H9 (cell line): Measurements from ENCODE around the gene DCDC1. TPM values are rescaled to one million over a fixed set of nuclear protein-coding genes. Genes with fewer than 3 reads are reported as not detected.

Experiments
- DNase-seq: peaks from one replicate; pipeline ENCODE4 v3.0.0-alpha.2; 2017
- H2AFZ ChIP-seq: one replicate; pipeline ENCODE4 v1.6.1; 2013; ENCODE audit warnings: mild to moderate bottlenecking, low read length, control low read depth, moderate library complexity
- H2AK5ac ChIP-seq: 2 replicates; pipeline ENCODE4 v1.6.1; 2013; ENCODE audit warnings: low read length, control low read depth, mixed read lengths; ENCODE audit not compliant: insufficient read length
- H2BK120ac ChIP-seq: one replicate; pipeline ENCODE4 v1.6.1; 2013; ENCODE audit warnings: low read depth, mild to moderate bottlenecking, low read length, control low read depth, inconsistent platforms; ENCODE audit not compliant: poor library complexity, severe bottlenecking
- H2BK12ac ChIP-seq: 2 replicates; pipeline ENCODE4 v1.6.1; 2013; ENCODE audit warnings: low read length, control low read depth, mixed read lengths, low read depth; ENCODE audit not compliant: insufficient read length
- H2BK15ac ChIP-seq: 2 replicates; pipeline ENCODE4 v1.6.1; 2013; ENCODE audit warnings: low read depth, low read length, control low read depth
- H2BK20ac ChIP-seq: one replicate; pipeline ENCODE4 v1.6.1; 2013; ENCODE audit warnings: low read depth, mild to moderate bottlenecking, low read length, control low read depth, inconsistent platforms; ENCODE audit not compliant: poor library complexity, severe bottlenecking
- H2BK5ac ChIP-seq: 2 replicates; pipeline ENCODE4 v1.6.1; 2013; ENCODE audit warnings: low read length, control low read depth, mixed read lengths; ENCODE audit not compliant: insufficient read length
- H3K14ac ChIP-seq: 2 replicates; pipeline ENCODE4 v1.6.1; 2013; ENCODE audit warnings: low read length, control low read depth; ENCODE audit not compliant: insufficient read depth
- H3K18ac ChIP-seq: 2 replicates; pipeline ENCODE4 v1.6.1; 2013; ENCODE audit warnings: low read depth, mild to moderate bottlenecking, mixed read lengths, low read length, control low read depth; ENCODE audit not compliant: insufficient read length
- H3K23ac ChIP-seq: 2 replicates; pipeline ENCODE4 v1.6.1; 2013; ENCODE audit warnings: low read length, control low read depth, mixed read lengths, low read depth; ENCODE audit not compliant: insufficient read length
- H3K23me2 ChIP-seq: 2 replicates; pipeline ENCODE4 v1.6.1; 2013; ENCODE audit warnings: low read depth, mild to moderate bottlenecking, mixed read lengths, low read length, control low read depth; ENCODE audit not compliant: insufficient read length, poor library complexity, severe bottlenecking
- H3K27ac ChIP-seq: 2 replicates; pipeline ENCODE4 v1.5.1; 2013; ENCODE audit warnings: low read length, control low read depth, mixed read lengths, low read depth; ENCODE audit not compliant: insufficient read length
- H3K27me3 ChIP-seq: 2 replicates; pipeline ENCODE4 v1.6.1; 2013; ENCODE audit warnings: low read length, control low read depth, inconsistent platforms; ENCODE audit not compliant: insufficient read depth
- H3K4ac ChIP-seq: 2 replicates; pipeline ENCODE4 v1.6.1; 2013; ENCODE audit warnings: low read depth, mild to moderate bottlenecking, control low read depth, inconsistent platforms, low read length, moderate library complexity
- H3K4me1 ChIP-seq: 2 replicates; pipeline ENCODE4 v1.6.1; 2013; ENCODE audit warnings: low read length, control low read depth, inconsistent platforms; ENCODE audit not compliant: insufficient read depth
- H3K4me2 ChIP-seq: 2 replicates; pipeline ENCODE4 v1.6.1; 2013; ENCODE audit warnings: low read length, control low read depth, mixed read lengths; ENCODE audit not compliant: insufficient read length, insufficient read depth
- H3K56ac ChIP-seq: 2 replicates; pipeline ENCODE4 v1.6.1; 2013; ENCODE audit warnings: low read depth, mild to moderate bottlenecking, mixed read lengths, low read length, control low read depth; ENCODE audit not compliant: insufficient read length
- H3K79me1 ChIP-seq: 2 replicates; pipeline ENCODE4 v1.6.1; 2013; ENCODE audit warnings: low read depth, mild to moderate bottlenecking, moderate library complexity, low read length, control low read depth, inconsistent platforms; ENCODE audit not compliant: insufficient read depth, poor library complexity, severe bottlenecking
- H3K79me2 ChIP-seq: 2 replicates; pipeline ENCODE4 v1.6.1; 2013; ENCODE audit warnings: low read length, control low read depth, inconsistent platforms; ENCODE audit not compliant: insufficient read depth
- H3K9ac ChIP-seq: 2 replicates; pipeline ENCODE4 v1.6.1; 2013; ENCODE audit warnings: low read length, control low read depth, mixed read lengths; ENCODE audit not compliant: insufficient read length; ENCODE audit errors: extremely low read depth
- H3K9me3 ChIP-seq: one replicate; pipeline ENCODE4 v1.6.1; 2013; ENCODE audit warnings: low read depth, low read length, inconsistent platforms; ENCODE audit not compliant: control insufficient read depth
- H3T11ph ChIP-seq: one replicate; pipeline ENCODE4 v1.6.1; 2013; ENCODE audit warnings: mild to moderate bottlenecking, low read length, control low read depth, inconsistent platforms
- H4K20me1 ChIP-seq: one replicate; pipeline ENCODE4 v1.6.1; 2013; ENCODE audit not compliant: control insufficient read depth, insufficient read length, insufficient read depth
- H4K5ac ChIP-seq: 2 replicates; pipeline ENCODE4 v1.6.1; 2013; ENCODE audit warnings: low read depth, mild to moderate bottlenecking, mixed read lengths, low read length, control low read depth; ENCODE audit not compliant: insufficient read length
- H4K8ac ChIP-seq: replicated peaks from 2 replicates; pipeline ENCODE4 v1.6.1; 2013; ENCODE audit warnings: low read length, control low read depth, mixed read lengths, low read depth; ENCODE audit not compliant: insufficient read length
- H4K91ac ChIP-seq: 2 replicates; pipeline ENCODE4 v1.6.1; 2013; ENCODE audit warnings: low read depth, mild to moderate bottlenecking, moderate library complexity, mixed read lengths, low read length, control low read depth; ENCODE audit not compliant: insufficient read length
- H3K27ac Mint-ChIP-seq, 3 experiments: 2 replicates in 2 of 3; 3 replicates in 1 of 3; pipeline ENCODE4 v1.8.0; 2020 to 2021; ENCODE audit warnings: mixed read lengths in 3 of 3, mild to moderate bottlenecking in 1 of 3, moderate library complexity in 1 of 3
- H3K27me3 Mint-ChIP-seq: 2 replicates; pipeline ENCODE4 v1.8.0; 2021; ENCODE audit warnings: low read depth, mild to moderate bottlenecking, moderate library complexity, mixed read lengths
- H3K36me3 Mint-ChIP-seq, 3 experiments: 2 replicates in 2 of 3; 3 replicates in 1 of 3; pipeline ENCODE4 v1.8.0; 2020 to 2021; ENCODE audit warnings: low read depth in 3 of 3, mixed read lengths in 3 of 3; ENCODE audit not compliant: insufficient read depth in 1 of 3
- H3K4me1 Mint-ChIP-seq, 2 experiments: 2 replicates each; pipeline ENCODE4 v1.8.0; 2020; ENCODE audit warnings: mixed read lengths in 2 of 2
- H3K4me3 Mint-ChIP-seq, 2 experiments: 2 replicates in 1 of 2; 3 replicates in 1 of 2; pipeline ENCODE4 v1.8.0; 2020 to 2021; ENCODE audit warnings: mild to moderate bottlenecking in 2 of 2, mixed read lengths in 2 of 2, moderate library complexity in 1 of 2
- H3K9me3 Mint-ChIP-seq, 2 experiments: 2 replicates in 1 of 2; 3 replicates in 1 of 2; pipeline ENCODE4 v1.8.0; 2020; ENCODE audit warnings: mild to moderate bottlenecking in 2 of 2, mixed read lengths in 2 of 2, moderate library complexity in 1 of 2
- WGBS: extraction: QIAGEN DNeasy Blood & Tissue Kit; methylation state at CpG from one replicate; pipeline ENCODE4 v1.1.7; 2013; ENCODE audit warnings: missing lambda C conversion rate, low lambda C conversion rate, mixed read lengths; ENCODE audit not compliant: insufficient read length; ENCODE audit errors: extremely low coverage; 5-methylcytosine and 5-hydroxymethylcytosine counted together
- total RNA-seq: library from RNA; stranded (reverse); gene quantifications from 2 replicates; pipeline ENCODE4 v1.2.1, GENCODE V29; 2021
- TF ChIP-seq, protein P1 (sequence below): fragments of 200-600 bp; sonication (generic); conservative IDR thresholded peaks from 3 replicates; pipeline ENCODE4 v1.8.0; 2021; ENCODE audit warnings: antibody characterized with exemption, mild to moderate bottlenecking

DCDC1 gene
- total RNA-seq, 1 experiment from 2014 or later, result 0.09 TPM

DNA sequence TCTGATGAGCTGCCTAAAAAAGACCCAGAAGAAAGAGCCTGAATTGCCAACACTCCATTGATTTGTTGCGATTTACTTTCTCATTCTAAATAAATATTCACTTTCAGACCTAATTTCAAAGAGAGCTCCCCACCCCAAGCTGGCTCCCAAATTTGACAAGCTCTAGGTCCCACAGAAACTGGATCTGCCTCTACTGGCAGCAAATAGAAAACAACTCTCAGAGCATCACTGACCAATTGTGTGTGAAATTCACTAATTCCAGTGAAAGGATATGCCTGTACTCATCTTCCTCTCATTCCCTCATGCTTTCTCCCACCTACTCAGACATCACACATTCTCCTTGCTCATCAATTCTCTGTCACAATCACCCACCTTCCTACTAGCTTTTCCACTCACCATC lies 249.1 kb downstream of the DCDC1 start:
- Histone ChIP-seq H3K23me2 (no peaks in the 10 kb centered on the region), H3K4ac (no peak overlapping the region), H3K9ac (no peak overlapping the region), H2AFZ (peak overlapping the region; percentile 80), H3K27me3 (no peaks in the 10 kb centered on the region), H3K56ac (no peak overlapping the region), H3K9me3 (no peaks in the 10 kb centered on the region), H3K79me2 (no peaks in the 10 kb centered on the region), H2BK15ac (no peak overlapping the region), H4K20me1 (no peaks in the 10 kb centered on the region), H4K8ac (no peak overlapping the region), H3K14ac (no peak overlapping the region), H2BK120ac (no peak overlapping the region), H2BK20ac (no peak overlapping the region), H3K27ac (no peak overlapping the region), H3K18ac (no peak overlapping the region), H4K91ac (no peak overlapping the region), H3K4me1 (peaks cover 4% of the 10 kb centered on the region; the same call in 1 of the 2 replicates), H3K4me2 (no peak overlapping the region), H3K23ac (no peak overlapping the region), H2BK5ac (no peak overlapping the region), H2BK12ac (no peak overlapping the region), H2AK5ac (no peak overlapping the region), H4K5ac (no peak overlapping the region), H3T11ph (no peak overlapping the region), H3K79me1 (no peaks in the 10 kb centered on the region)
- Mint-ChIP-seq H3K27me3 (no peaks in the 10 kb centered on the region), H3K4me3 (no peak overlapping the region), H3K27ac (peak overlapping the region in 2 of 3 experiments; percentile 14 to 49; a peak in 3 of 7 replicates), H3K36me3 (peaks cover 12 to 19% (median 13%) of the 10 kb centered on the region in 3 experiments), H3K9me3 (peaks cover 17 to 21% of the 10 kb centered on the region in 2 experiments), H3K4me1 (peaks cover 20 to 21% of the 10 kb centered on the region in 2 experiments)
- no peak for DNase-seq
- WGBS, result no CpG with 5 or more reads among the region's 1 CpG
- TF ChIP-seq, protein P1, sequence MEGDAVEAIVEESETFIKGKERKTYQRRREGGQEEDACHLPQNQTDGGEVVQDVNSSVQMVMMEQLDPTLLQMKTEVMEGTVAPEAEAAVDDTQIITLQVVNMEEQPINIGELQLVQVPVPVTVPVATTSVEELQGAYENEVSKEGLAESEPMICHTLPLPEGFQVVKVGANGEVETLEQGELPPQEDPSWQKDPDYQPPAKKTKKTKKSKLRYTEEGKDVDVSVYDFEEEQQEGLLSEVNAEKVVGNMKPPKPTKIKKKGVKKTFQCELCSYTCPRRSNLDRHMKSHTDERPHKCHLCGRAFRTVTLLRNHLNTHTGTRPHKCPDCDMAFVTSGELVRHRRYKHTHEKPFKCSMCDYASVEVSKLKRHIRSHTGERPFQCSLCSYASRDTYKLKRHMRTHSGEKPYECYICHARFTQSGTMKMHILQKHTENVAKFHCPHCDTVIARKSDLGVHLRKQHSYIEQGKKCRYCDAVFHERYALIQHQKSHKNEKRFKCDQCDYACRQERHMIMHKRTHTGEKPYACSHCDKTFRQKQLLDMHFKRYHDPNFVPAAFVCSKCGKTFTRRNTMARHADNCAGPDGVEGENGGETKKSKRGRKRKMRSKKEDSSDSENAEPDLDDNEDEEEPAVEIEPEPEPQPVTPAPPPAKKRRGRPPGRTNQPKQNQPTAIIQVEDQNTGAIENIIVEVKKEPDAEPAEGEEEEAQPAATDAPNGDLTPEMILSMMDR, result 0 out of 3 replicates have a peak, but pooled peaks have one; percentile 10
